Hepatocyte (in vitro differentiated cells): ENCODE measurements around the gene MOV10L1.

Source experiments
- EZH2 ChIP-seq: fragments of 200-600 bp; sonication (generic); IDR thresholded peaks from 2 replicates; pipeline ENCODE4 v1.6.1; 2016; ENCODE audit warnings: antibody characterized with exemption, mild to moderate bottlenecking, borderline replicate concordance
- EZH2phosphoT487 ChIP-seq: fragments of 200-600 bp; sonication (generic); IDR thresholded peaks from one replicate; pipeline ENCODE4 v1.6.1; 2018; ENCODE audit warnings: antibody characterized with exemption, mild to moderate bottlenecking, low read depth, moderate library complexity; ENCODE audit not compliant: unreplicated experiment, severe bottlenecking
- TF ChIP-seq, protein P1 (sequence below): fragments of 200-600 bp; sonication (generic); IDR thresholded peaks from 2 replicates; pipeline ENCODE4 v1.5.1; 2016; ENCODE audit warnings: antibody characterized with exemption, mild to moderate bottlenecking; ENCODE audit not compliant: poor library complexity

DNA sequence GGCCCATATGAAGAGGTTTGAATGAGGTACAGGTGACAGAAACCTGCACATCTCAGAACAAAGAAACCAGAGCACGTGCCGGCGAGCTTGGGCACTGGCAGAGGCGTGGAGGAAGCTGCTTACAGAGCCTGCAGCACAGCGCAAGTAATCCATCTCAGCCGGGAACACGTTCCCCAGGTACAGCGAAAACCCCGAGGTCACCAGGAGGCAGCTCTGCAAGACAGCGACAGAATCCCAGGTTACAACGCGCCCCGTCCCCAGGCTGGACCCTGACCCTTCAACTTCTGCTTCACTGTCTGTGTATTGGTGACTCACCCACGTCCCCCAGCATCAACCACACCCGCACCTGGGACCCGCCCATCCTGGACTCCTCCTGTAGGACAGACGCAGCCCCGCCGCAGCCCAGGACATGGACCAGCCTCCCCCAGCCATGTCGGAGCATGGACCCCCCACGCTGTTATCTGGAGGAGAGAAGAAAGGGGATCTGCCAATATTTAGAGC, 6.8 kb upstream of the MOV10L1 start:
- TF ChIP-seq, protein P1, sequence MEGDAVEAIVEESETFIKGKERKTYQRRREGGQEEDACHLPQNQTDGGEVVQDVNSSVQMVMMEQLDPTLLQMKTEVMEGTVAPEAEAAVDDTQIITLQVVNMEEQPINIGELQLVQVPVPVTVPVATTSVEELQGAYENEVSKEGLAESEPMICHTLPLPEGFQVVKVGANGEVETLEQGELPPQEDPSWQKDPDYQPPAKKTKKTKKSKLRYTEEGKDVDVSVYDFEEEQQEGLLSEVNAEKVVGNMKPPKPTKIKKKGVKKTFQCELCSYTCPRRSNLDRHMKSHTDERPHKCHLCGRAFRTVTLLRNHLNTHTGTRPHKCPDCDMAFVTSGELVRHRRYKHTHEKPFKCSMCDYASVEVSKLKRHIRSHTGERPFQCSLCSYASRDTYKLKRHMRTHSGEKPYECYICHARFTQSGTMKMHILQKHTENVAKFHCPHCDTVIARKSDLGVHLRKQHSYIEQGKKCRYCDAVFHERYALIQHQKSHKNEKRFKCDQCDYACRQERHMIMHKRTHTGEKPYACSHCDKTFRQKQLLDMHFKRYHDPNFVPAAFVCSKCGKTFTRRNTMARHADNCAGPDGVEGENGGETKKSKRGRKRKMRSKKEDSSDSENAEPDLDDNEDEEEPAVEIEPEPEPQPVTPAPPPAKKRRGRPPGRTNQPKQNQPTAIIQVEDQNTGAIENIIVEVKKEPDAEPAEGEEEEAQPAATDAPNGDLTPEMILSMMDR, result no peak
- no peak for TF ChIP-seq EZH2phosphoT487
- TF ChIP-seq EZH2, result no peak
